ENCODE data around the gene TSPAN11. TPM values are rescaled to one million over a fixed set of nuclear protein-coding genes. Genes with fewer than 3 reads are reported as not detected.

The TSPAN11 gene
- total and polyA plus RNA-seq, 2 of the 4 experiments (the other 2 are of a cell fraction): 0.18 to 0.26 TPM

DNA sequence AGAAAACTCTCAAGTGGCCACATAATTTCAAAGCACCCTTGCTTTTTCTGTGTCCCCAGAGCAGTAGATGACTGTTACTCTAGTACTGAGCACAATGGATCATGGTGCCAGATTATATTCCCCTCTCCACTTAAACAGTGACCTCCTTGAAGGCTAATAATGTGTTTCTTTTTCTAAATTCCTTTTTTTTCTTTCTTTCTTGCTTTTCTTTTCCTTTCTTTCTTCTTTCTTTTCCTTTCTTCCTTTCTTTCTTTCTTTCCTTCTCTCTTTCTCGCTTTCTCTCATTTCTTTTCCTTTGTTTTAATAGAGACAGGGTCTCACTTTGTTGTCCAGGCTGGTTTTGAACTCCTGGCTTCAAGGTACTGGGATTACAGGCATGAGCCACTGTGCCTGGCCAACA, 26.2 kb upstream of the TSPAN11 start:
- Histone ChIP-seq H3K9ac (ENCODE audit: low read depth, low read length) (no peak overlapping the region), H2BK5ac (ENCODE audit: low read depth, low read length, poor library complexity, severe bottlenecking) (no peak overlapping the region), H3K4me1 (ENCODE audit: control insufficient read depth, insufficient read depth, low read length) (no peaks in the 10 kb centered on the region), H3K56ac (ENCODE audit: extremely low read depth, insufficient read depth, low read length) (no peak overlapping the region), H3K18ac (ENCODE audit: low read depth, low read length) (no peak overlapping the region), H2AK9ac (replicated peaks; ENCODE audit: low read depth, low read length, poor library complexity) (no peak overlapping the region), H3K27ac (ENCODE audit: insufficient read depth, low read length) (no peak overlapping the region), H3K79me1 (ENCODE audit: low read depth in 1 of 2, low read length in 2 of 2) (no peaks in the 10 kb centered on the region), H3K9me1 (ENCODE audit: insufficient read depth, low read length) (no peaks in the 10 kb centered on the region), H3K23ac (ENCODE audit: low read depth, low read length) (no peak overlapping the region), H3K4me3 (ENCODE audit: insufficient read depth, low read depth, low read length) (no peak overlapping the region), H3K27me3 (ENCODE audit: control insufficient read depth, insufficient read depth, low read length) (peaks cover 2% of the 10 kb centered on the region; the same call in 1 of the 2 replicates), H3K9me3 (ENCODE audit: control insufficient read depth, insufficient read depth, low read length) (no peaks in the 10 kb centered on the region), H4K8ac (ENCODE audit: low read depth in 2 of 2, low read length in 2 of 2) (no peak overlapping the region), H4K20me1 (ENCODE audit: insufficient read depth, low read length) (no peaks in the 10 kb centered on the region), H4K91ac (ENCODE audit: insufficient read depth, low read depth, low read length) (no peak overlapping the region), H2BK20ac (ENCODE audit: low read depth, low read length) (no peak overlapping the region), H4K5ac (ENCODE audit: low read depth, low read length) (no peak overlapping the region), H2AFZ (replicated peaks; ENCODE audit: low read length, poor library complexity) (no peak overlapping the region), H3K4me2 (ENCODE audit: low read depth, low read length) (no peak overlapping the region), H2BK120ac (ENCODE audit: low read depth, low read length) (no peak overlapping the region), H2BK15ac (ENCODE audit: low read depth, low read length) (no peak overlapping the region), H3K4ac (ENCODE audit: low read depth, low read length) (no peak overlapping the region), H3K36me3 (ENCODE audit: control insufficient read depth, insufficient read depth, low read length) (no peaks in the 10 kb centered on the region), H2AK5ac (ENCODE audit: low read depth, low read length) (no peak overlapping the region), H3K14ac (replicated peaks; ENCODE audit: low read depth, low read length) (no peak overlapping the region)
- no CpG with 5 or more reads among the region's 1 CpG for WGBS, 2 experiments (ENCODE audit: extremely low coverage in 2 of 2, insufficient read length in 1 of 2)
- no peak for DNase-seq
- no TSS peak for BruUV-seq (replicated peaks)
- ChIA-PET CTCF (no interaction called here), POLR2A (ENCODE audit: unreplicated experiment) (no interaction called here)
- intact Hi-C loops (cut with micrococcal nuclease) (no loop called here), dilution Hi-C loops (cut with HindIII; ENCODE audit: low sequenced_read_pairs, unreplicated experiment) (no loop called here), in situ Hi-C loops (cut with MboI; ENCODE audit: low sequenced_read_pairs) (no loop called here)
- ATAC-seq (ENCODE audit: low read depth): no peak
- TF ChIP-seq, protein P1, sequence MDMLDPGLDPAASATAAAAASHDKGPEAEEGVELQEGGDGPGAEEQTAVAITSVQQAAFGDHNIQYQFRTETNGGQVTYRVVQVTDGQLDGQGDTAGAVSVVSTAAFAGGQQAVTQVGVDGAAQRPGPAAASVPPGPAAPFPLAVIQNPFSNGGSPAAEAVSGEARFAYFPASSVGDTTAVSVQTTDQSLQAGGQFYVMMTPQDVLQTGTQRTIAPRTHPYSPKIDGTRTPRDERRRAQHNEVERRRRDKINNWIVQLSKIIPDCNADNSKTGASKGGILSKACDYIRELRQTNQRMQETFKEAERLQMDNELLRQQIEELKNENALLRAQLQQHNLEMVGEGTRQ (IDR thresholded peaks at IDR 0.05; ENCODE audit: low read depth, low read length): no peak
- TF ChIP-seq POLR2A (IDR thresholded peaks at IDR 0.05; ENCODE audit: low read depth, low read length): no peak
- TF ChIP-seq, protein P2, sequence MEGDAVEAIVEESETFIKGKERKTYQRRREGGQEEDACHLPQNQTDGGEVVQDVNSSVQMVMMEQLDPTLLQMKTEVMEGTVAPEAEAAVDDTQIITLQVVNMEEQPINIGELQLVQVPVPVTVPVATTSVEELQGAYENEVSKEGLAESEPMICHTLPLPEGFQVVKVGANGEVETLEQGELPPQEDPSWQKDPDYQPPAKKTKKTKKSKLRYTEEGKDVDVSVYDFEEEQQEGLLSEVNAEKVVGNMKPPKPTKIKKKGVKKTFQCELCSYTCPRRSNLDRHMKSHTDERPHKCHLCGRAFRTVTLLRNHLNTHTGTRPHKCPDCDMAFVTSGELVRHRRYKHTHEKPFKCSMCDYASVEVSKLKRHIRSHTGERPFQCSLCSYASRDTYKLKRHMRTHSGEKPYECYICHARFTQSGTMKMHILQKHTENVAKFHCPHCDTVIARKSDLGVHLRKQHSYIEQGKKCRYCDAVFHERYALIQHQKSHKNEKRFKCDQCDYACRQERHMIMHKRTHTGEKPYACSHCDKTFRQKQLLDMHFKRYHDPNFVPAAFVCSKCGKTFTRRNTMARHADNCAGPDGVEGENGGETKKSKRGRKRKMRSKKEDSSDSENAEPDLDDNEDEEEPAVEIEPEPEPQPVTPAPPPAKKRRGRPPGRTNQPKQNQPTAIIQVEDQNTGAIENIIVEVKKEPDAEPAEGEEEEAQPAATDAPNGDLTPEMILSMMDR (conservative IDR thresholded peaks at IDR 0.05; ENCODE audit: low read depth, low read length): no peak
- TF ChIP-seq BHLHE40 (IDR thresholded peaks at IDR 0.05; ENCODE audit: low read depth, low read length): no peak
- TF ChIP-seq, protein P3, sequence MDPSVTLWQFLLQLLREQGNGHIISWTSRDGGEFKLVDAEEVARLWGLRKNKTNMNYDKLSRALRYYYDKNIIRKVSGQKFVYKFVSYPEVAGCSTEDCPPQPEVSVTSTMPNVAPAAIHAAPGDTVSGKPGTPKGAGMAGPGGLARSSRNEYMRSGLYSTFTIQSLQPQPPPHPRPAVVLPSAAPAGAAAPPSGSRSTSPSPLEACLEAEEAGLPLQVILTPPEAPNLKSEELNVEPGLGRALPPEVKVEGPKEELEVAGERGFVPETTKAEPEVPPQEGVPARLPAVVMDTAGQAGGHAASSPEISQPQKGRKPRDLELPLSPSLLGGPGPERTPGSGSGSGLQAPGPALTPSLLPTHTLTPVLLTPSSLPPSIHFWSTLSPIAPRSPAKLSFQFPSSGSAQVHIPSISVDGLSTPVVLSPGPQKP (IDR thresholded peaks at IDR 0.05; ENCODE audit: borderline replicate concordance, low read depth, low read length): no peak
- TF ChIP-seq MAZ (IDR thresholded peaks at IDR 0.05; ENCODE audit: borderline replicate concordance, low read depth, low read length): no peak
- TF ChIP-seq FOS (IDR thresholded peaks at IDR 0.05; ENCODE audit: low read depth, low read length): no peak
- TF ChIP-seq NFE2L2 (IDR thresholded peaks at IDR 0.05; ENCODE audit: low read depth, low read length): no peak
- TF ChIP-seq SMC3 (IDR thresholded peaks at IDR 0.05; ENCODE audit: low read depth, low read length): no peak
- no peak for TF ChIP-seq MXI1 (IDR thresholded peaks at IDR 0.05; ENCODE audit: borderline replicate concordance, low read depth, low read length)

Measured in IMR-90 (cell line).